ENCODE data around the gene ECHDC3.
A peak's percentile ranks its signal among the peaks of the same experiment; 100 is the strongest.

Gene ECHDC3

DNA sequence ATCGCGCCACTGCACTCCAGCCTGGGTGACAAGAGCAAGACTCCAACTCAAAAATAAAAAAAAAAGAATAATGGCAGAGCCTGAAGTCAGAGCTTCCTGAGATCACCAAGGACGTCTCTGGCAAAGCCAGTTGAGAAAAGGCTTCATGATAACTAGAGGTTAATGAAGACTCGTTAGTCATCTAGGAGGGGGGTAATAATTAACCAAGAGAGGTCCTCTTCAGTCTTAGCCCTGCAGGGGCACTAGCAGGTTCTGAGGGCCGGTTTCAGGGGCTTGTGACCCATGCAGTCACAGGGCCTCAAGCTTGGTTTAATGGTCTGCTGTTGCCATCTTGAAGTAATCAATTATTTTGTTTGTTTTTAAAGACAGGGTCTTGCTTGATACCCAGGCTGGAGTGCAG is 52.4 kb downstream of the ECHDC3 start:
- ATAC-seq (replicated peaks): no peak

GRCh38 chr10:11795101-11795920 is 53.1 kb downstream of the ECHDC3 start:
- Mint-ChIP-seq H3K4me3 (no peak overlapping the region), H3K27me3 (peaks cover 0 to 7% of the 10 kb centered on the region in 2 donors), H3K27ac (peak overlapping the region; percentile 0), H3K4me1 (peaks cover 5% of the 10 kb centered on the region in 2 donors), H3K9me3 (peaks cover 0 to 3% of the 10 kb centered on the region in 2 donors), H3K36me3 (no peaks in the 10 kb centered on the region)
- DNase-seq (no peak), ATAC-seq (replicated peaks) (no peak)

More for the DNA sequence above, 52.4 kb downstream of the ECHDC3 start:
- H3K27ac Mint-ChIP-seq: no peak overlapping the region
- no peak overlapping the region for H3K4me3 Mint-ChIP-seq
- H3K36me3 Mint-ChIP-seq: no peaks in the 10 kb centered on the region
- H3K4me1 Mint-ChIP-seq: peaks cover 5% of the 10 kb centered on the region in 2 donors
- DNase-seq: no peak
- H3K27me3 Mint-ChIP-seq: peaks cover 0 to 7% of the 10 kb centered on the region in 2 donors
- H3K9me3 Mint-ChIP-seq: peaks cover 0 to 3% of the 10 kb centered on the region in 2 donors

DNA sequence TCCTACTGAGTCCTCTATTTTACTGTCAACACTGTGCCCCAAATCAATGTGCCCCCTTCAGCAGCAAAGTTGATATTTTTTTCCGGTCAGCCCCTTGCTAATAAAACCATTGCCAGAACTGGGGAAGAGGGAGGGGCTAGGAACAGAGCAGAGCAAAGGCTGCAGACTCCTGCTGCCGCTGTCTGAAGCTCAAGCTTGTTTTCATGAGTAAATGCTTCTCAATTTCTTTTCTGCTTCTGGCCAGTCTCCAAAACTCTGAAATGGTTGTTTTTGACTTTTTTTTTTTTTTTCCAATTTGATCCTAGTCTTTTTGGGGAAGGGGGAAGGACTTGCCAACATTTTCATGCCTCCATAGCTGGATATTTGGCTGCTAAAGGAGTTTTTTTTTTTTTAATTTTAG is 54.3 kb downstream of the ECHDC3 start:
- Mint-ChIP-seq H3K36me3 (no peaks in the 10 kb centered on the region), H3K27ac (no peak overlapping the region), H3K4me3 (no peak overlapping the region), H3K27me3 (peaks cover 0 to 7% of the 10 kb centered on the region in 2 donors), H3K9me3 (peaks cover 0 to 3% of the 10 kb centered on the region in 2 donors), H3K4me1 (peaks cover 5% of the 10 kb centered on the region in 2 donors)
- ATAC-seq (replicated peaks): no peak
- no peak for DNase-seq

DNA sequence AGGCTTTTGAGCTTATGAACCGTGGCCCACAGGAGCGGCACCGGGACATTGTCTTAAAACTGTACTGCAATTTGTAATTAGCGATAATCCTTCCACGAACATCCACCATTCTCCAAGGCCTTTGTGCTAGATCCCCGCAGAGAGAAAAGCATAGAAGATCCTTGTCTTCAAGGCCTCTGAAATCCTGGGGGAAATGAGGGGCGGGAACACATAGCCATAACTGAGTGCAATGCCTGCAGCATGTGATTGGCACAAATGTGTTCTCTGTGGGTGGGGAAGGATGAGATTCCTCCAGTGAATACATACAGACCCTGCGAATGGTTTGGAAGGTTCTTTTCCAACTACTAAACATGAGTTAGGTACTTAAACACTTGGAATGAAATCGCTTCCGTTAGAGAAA is 55.1 kb downstream of the ECHDC3 start:
- DNase-seq (no peak), ATAC-seq (replicated peaks) (no peak)
- Mint-ChIP-seq H3K27ac (no peak overlapping the region), H3K4me1 (peaks cover 5% of the 10 kb centered on the region in 2 donors), H3K4me3 (no peak overlapping the region), H3K36me3 (no peaks in the 10 kb centered on the region), H3K27me3 (peaks cover 0 to 7% of the 10 kb centered on the region in 2 donors), H3K9me3 (peaks cover 0 to 3% of the 10 kb centered on the region in 2 donors)

DNA sequence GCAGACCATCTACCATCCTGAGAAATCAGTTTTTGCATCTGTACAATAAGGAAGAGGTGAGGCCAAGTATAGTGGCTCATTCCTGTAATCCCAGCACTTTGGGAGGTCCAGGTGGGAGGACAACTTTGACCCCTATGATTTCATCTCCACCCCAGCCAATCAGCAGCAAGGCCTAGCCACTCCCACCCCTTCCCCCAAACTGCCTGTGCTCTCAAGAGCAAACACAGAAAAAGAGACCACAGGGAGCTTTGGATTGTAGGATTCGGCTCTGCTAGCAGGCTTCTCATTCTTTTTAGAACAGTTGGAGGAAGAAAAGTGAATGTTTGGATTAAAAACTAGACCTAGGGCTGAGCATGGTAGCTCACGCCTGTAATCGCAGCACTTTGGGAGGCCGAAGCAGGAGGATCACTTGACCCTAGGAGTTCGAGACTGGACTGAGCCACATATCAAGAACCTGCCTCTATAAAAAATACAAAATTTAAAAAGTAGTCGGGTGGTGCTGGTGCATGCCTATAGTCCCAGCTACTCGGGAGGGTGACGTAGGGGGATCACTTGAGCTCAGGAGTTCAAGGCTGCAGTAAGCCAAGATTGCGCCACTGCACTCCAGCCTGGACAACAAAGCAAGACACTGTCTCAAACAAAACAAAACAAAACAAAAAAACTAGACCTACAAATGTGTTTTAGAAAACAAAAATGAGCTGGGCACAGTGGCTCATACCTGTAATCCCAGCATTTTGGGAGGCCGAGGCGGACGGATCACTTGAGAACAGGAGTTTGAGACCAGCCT is 55.9 kb downstream of the ECHDC3 start:
- H3K27ac Mint-ChIP-seq: no peak overlapping the region
- H3K36me3 Mint-ChIP-seq: no peaks in the 10 kb centered on the region
- H3K4me3 Mint-ChIP-seq: no peak overlapping the region
- H3K9me3 Mint-ChIP-seq: peaks cover 0 to 3% of the 10 kb centered on the region in 2 donors
- ATAC-seq (replicated peaks) (no peak), DNase-seq (no peak)
- peaks cover 0 to 7% of the 10 kb centered on the region in 2 donors for H3K27me3 Mint-ChIP-seq
- peaks cover 5% of the 10 kb centered on the region in 2 donors for H3K4me1 Mint-ChIP-seq

DNA sequence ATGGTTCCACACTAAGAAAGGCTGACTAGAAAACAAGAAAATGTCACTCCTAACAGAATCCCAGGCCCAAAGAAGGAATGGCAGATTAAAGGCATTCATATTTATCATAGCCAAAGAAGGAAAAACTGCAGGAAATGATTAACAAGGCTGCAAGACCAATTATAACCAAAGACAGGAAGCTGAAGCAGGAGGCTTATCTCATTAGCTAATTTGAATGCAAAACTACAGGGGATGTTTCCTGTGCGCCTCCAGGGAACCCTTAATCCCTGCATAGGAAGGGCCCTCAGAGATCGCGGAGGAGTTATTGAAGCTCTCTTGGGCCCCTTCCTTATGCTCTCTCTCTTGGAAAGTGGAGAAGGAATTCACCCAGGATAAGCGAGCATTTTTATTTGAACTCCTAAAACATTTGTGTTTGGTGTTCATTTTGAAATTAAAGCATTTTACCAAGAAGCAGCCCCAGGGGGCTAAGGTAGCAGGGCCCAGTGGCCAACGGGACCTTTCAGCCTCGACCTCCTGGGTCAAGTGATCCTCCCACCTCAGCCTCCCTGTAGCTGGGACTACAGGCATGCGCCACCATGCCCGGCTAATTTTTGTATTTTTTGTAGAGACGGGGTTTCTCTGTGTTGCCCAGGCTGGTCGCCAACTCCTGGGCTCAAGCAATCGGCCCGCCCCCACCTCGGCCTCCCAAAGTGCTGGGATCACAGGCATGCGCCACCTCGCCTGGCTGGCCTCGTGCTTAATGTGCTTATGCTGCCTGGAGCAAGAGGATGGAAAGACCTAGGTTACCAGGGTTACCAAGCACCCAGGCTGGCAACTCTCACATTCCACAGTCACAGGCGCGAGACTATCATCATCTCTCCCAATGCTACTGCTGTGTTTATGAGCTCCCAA is 56.9 kb downstream of the ECHDC3 start:
- no peak overlapping the region for H3K27ac Mint-ChIP-seq
- no peaks in the 10 kb centered on the region for H3K36me3 Mint-ChIP-seq
- DNase-seq (no peak), ATAC-seq (replicated peaks) (no peak)
- H3K4me1 Mint-ChIP-seq: peaks cover 5% of the 10 kb centered on the region in 2 donors
- peaks cover 0 to 3% of the 10 kb centered on the region in 2 donors for H3K9me3 Mint-ChIP-seq
- no peaks in the 10 kb centered on the region for H3K27me3 Mint-ChIP-seq
- H3K4me3 Mint-ChIP-seq: no peak overlapping the region

DNA sequence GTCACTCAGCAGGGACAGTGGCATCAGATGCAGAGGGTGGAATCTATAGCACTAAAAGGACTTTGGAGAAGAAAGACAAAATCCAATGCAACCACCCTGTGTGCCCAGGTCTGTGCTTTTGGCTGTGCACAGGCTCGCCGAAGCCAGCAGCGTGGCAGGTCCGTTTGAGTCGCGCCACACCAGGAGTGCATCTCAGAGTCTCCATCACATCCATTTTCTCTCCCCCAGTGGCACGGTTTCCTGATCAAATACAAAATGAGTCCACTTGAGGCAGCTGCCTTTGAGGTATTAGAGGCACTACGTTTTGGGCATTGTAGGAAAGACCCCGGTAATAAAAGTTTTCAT is 57.5 kb downstream of the ECHDC3 start:
- H3K4me1 Mint-ChIP-seq: peaks cover 5% of the 10 kb centered on the region in 2 donors
- no peaks in the 10 kb centered on the region for H3K36me3 Mint-ChIP-seq
- ATAC-seq (replicated peaks) (no peak), DNase-seq (no peak)
- H3K4me3 Mint-ChIP-seq: no peak overlapping the region
- H3K27me3 Mint-ChIP-seq: no peaks in the 10 kb centered on the region
- no peak overlapping the region for H3K27ac Mint-ChIP-seq
- peaks cover 0 to 3% of the 10 kb centered on the region in 2 donors for H3K9me3 Mint-ChIP-seq

DNA sequence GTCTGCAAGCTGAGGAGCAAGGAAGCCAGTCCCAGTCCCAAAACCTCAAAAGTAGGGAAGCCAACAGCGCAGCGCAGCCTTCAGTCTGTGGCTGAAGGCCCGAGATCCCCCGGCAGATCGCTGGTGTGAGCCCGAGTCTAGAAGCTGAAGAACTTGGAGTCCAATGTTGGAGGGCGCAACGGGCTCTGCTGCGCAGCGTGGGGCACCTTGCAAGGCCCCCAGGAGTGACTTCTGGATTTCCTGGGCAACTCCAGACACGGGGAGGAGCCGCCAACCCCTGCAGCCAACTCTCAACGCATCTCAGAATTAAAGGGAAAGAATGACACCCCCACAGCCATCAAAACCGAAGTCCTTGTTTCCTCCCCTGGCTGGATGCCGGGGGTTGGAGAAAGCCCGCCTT is 62.2 kb downstream of the ECHDC3 start:
- DNase-seq (no peak), ATAC-seq (replicated peaks) (no peak)
- H3K27ac Mint-ChIP-seq: no peak overlapping the region
- H3K27me3 Mint-ChIP-seq: peaks cover 0 to 8% of the 10 kb centered on the region in 2 donors
- no peak overlapping the region for H3K4me3 Mint-ChIP-seq
- H3K9me3 Mint-ChIP-seq: no peaks in the 10 kb centered on the region
- no peaks in the 10 kb centered on the region for H3K4me1 Mint-ChIP-seq
- H3K36me3 Mint-ChIP-seq: no peaks in the 10 kb centered on the region

- no peak for DNase-seq
- no peaks in the 10 kb centered on the region for H3K4me1 Mint-ChIP-seq
- no peaks in the 10 kb centered on the region for H3K36me3 Mint-ChIP-seq
- ATAC-seq (replicated peaks): no peak
- H3K4me3 Mint-ChIP-seq: no peak overlapping the region
- H3K9me3 Mint-ChIP-seq: no peaks in the 10 kb centered on the region
- H3K27ac Mint-ChIP-seq: no peak overlapping the region
- H3K27me3 Mint-ChIP-seq: peaks cover 0 to 8% of the 10 kb centered on the region in 2 donors
Observed at GRCh38 chr10:11805792-11806191, 63.6 kb downstream of the ECHDC3 start.

GRCh38 chr10:11806706-11807105 is 64.5 kb downstream of the ECHDC3 start:
- H3K4me3 Mint-ChIP-seq: no peak overlapping the region
- ATAC-seq (replicated peaks) (no peak), DNase-seq (no peak)
- no peaks in the 10 kb centered on the region for H3K4me1 Mint-ChIP-seq
- no peak overlapping the region for H3K27ac Mint-ChIP-seq
- H3K9me3 Mint-ChIP-seq: no peaks in the 10 kb centered on the region
- H3K36me3 Mint-ChIP-seq: no peaks in the 10 kb centered on the region
- peaks cover 0 to 8% of the 10 kb centered on the region in 2 donors for H3K27me3 Mint-ChIP-seq

DNA sequence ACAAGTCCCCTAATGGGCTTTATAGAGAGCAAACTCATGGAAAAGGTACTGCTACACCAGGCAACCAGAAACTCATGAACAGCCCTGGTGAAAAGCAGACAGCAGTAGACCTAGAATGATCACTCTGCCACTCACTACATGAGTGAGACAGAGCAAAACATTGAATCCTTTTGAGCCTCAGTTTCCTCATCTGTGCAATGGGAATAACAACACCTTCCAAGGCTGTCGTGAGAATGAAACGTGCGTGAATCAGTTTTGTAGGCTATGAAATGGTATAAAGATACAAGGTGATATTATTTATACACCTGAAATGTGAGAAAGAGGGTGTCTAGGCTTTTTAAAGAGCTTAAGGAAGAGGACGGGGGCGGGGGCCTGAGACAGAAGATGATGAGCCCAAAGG is 66.6 kb downstream of the ECHDC3 start:
- Mint-ChIP-seq H3K27ac (no peak overlapping the region), H3K36me3 (no peaks in the 10 kb centered on the region)
- no peak for DNase-seq

GRCh38 chr10:11810313-11810766 is 68.2 kb downstream of the ECHDC3 start:
- Mint-ChIP-seq H3K27me3 (peaks cover 0 to 8% of the 10 kb centered on the region in 2 donors), H3K9me3 (no peaks in the 10 kb centered on the region), H3K4me3 (no peak overlapping the region), H3K27ac (no peak overlapping the region), H3K36me3 (no peaks in the 10 kb centered on the region), H3K4me1 (no peaks in the 10 kb centered on the region)
- ATAC-seq (replicated peaks) (no peak), DNase-seq (no peak)

More for the DNA sequence above, 66.6 kb downstream of the ECHDC3 start:
- Mint-ChIP-seq H3K27me3 (peaks cover 0 to 8% of the 10 kb centered on the region in 2 donors), H3K4me1 (no peaks in the 10 kb centered on the region), H3K9me3 (no peaks in the 10 kb centered on the region), H3K4me3 (no peak overlapping the region)
- ATAC-seq (replicated peaks): no peak

- ATAC-seq (replicated peaks): no peak
- Mint-ChIP-seq H3K27ac (no peak overlapping the region), H3K4me3 (no peak overlapping the region), H3K4me1 (no peaks in the 10 kb centered on the region), H3K9me3 (no peaks in the 10 kb centered on the region), H3K36me3 (no peaks in the 10 kb centered on the region), H3K27me3 (peaks cover 0 to 2% of the 10 kb centered on the region in 2 donors)
- DNase-seq: no peak
Observed at GRCh38 chr10:11810973-11811372, 68.8 kb downstream of the ECHDC3 start.

- no peaks in the 10 kb centered on the region for H3K9me3 Mint-ChIP-seq
Observed at GRCh38 chr10:11813177-11813576, 71.0 kb downstream of the ECHDC3 start.

More at GRCh38 chr10:11813177-11813576, 71.0 kb downstream of the ECHDC3 start:
- no peaks in the 10 kb centered on the region for H3K27me3 Mint-ChIP-seq
- ATAC-seq (replicated peaks) (no peak), DNase-seq (no peak)
- no peak overlapping the region for H3K4me3 Mint-ChIP-seq
- H3K4me1 Mint-ChIP-seq: no peaks in the 10 kb centered on the region
- no peaks in the 10 kb centered on the region for H3K36me3 Mint-ChIP-seq
- H3K27ac Mint-ChIP-seq: no peak overlapping the region
